RCC 7860 (cell line): ENCODE measurements around the gene MTA3.

Experiments
- DNase-seq: peaks from one replicate; pipeline ENCODE4 v3.0.0-alpha.2; 2015; ENCODE audit warnings: low spot score
- FAIRE-seq: peaks from 2 replicates; lab custom pipeline; 2012; peaks lifted over from hg19 to GRCh38; lab: Jason Lieb, UNC

Gene MTA3

GRCh38 chr2:42799881-42800280 is 231.4 kb downstream of the MTA3 start:
- no peak for FAIRE-seq
- DNase-seq, result no peak

GRCh38 chr2:42800461-42800962 is 232.1 kb downstream of the MTA3 start:
- no peak for FAIRE-seq

DNA sequence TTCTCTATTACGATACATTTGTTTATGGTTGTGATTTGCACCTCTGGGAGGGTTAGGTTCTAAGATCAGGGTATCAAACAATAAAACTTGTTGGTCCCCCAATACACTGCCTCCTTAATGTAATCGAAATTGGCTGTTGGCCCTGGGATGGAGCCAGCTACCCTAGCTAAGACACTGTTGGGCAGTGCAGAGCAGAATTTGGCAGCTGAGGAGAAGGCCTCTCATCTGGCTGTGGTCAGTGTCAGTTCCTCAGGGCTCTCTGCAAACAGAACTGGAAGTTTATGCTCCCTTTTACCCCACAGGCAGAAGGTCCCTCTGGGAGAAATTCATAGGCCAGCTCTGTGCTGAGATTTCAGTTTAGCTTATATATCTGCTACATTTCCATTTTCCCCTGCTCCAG is 232.5 kb downstream of the MTA3 start:
- FAIRE-seq (no peak), DNase-seq (no peak)

More at GRCh38 chr2:42800461-42800962, 232.1 kb downstream of the MTA3 start:
- no peak for DNase-seq

GRCh38 chr2:42801381-42801780 is 232.9 kb downstream of the MTA3 start:
- no peak for DNase-seq
- FAIRE-seq, result no peak

DNA sequence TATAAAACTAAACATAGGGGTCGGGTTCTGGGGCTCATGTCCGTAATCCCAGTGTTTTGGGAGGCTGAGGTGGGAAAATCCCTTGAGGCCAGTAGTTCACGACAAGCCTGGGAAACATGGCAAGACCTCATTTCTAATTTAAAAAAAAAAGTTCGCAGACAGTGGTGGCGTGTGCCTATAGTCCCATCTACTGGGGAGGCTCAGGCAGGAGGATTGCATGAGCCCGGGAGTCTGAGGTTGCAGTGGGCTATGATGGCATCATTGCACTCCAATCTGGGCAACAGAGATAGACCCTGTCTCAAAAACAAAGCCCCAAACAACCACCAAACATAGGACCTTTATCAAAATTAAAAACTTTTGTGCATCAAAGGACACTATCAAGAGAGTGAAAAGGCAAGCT is 233.7 kb downstream of the MTA3 start:
- no peak for FAIRE-seq
- no peak for DNase-seq

- DNase-seq (no peak), FAIRE-seq (no peak)
These were observed 235.9 kb downstream of the MTA3 start for GRCh38 chr2:42804338-42804737.

DNA sequence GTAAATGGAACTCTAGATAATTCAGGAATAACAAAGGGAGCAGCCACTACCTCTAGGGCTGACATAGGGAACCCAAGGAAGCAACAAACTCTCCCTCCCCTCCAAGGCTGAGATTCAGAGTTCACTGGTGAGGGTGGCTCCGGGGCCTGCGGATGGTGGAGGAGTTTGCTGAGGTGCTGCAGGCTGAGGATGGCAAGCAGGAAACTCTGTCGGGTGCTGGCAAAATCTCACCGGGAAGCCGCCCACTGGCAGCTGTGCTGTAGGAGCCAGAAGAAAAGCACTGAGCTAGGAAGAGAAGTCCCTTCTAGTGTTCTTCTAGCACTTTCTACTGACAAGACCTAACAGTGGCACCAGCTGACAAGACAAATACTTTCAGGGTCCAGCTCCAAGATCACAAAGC is 236.5 kb downstream of the MTA3 start:
- no peak for DNase-seq
- FAIRE-seq, result no peak
